Measurements from ENCODE around the gene PFN4. TPM values are rescaled to one million over a fixed set of nuclear protein-coding genes. Genes with fewer than 3 reads are reported as not detected.

Gene PFN4
- total RNA-seq, 1 donor from 2014 or later: not detected

- Histone ChIP-seq H3K9me3 (no peaks in the 10 kb centered on the region), H3K27ac (no peak overlapping the region), H3K4me1 (no peaks in the 10 kb centered on the region), H3K27me3 (no peaks in the 10 kb centered on the region), H3K36me3 (peaks cover 27 to 59% of the 10 kb centered on the region in 2 donors), H3K4me3 (no peak overlapping the region)
- intact Hi-C loops (cut with DNase I): no loop called here
- no peak for DNase-seq (ENCODE audit: low spot score in 2 of 2)
- no peak for TF ChIP-seq CTCF (IDR thresholded peaks at IDR 0.05)
Measured at GRCh38 chr2:24065341-24065740, 57.8 kb downstream of the PFN4 start.

Other genes starting within 250 kb of the PFN4 start
- 8.4 TPM for gene ATAD2B, start 196.2 kb downstream of the PFN4 start, total RNA-seq
- 3.0 TPM for gene UBXN2A, start 182.9 kb downstream of the PFN4 start, total RNA-seq
- gene MFSD2B, start 113.2 kb downstream of the PFN4 start, total RNA-seq: not detected
- 1.9 TPM for gene WDCP, start 75.9 kb downstream of the PFN4 start, total RNA-seq
- not detected for gene FKBP1B, start 73.6 kb downstream of the PFN4 start, total RNA-seq
- gene SF3B6, start 47.0 kb downstream of the PFN4 start, total RNA-seq: 26.9 TPM
- gene TP53I3, start 38.5 kb downstream of the PFN4 start, total RNA-seq: 1.6 TPM
- gene FAM228B, start 135 bp upstream of the PFN4 start, total RNA-seq: 144 TPM
- not detected for gene FAM228A, start 51.7 kb upstream of the PFN4 start, total RNA-seq
- 70.0 TPM for gene ITSN2, start 237.2 kb upstream of the PFN4 start, total RNA-seq

All from ascending aorta (tissue), 2 donors.